Fibroblast of skin of left quadriceps (primary cell): ENCODE data around the gene C2CD4C.
"Not testable (repeated sequence)": the region's sequence is repeated elsewhere in the genome, so short reads cannot be mapped to it uniquely, and the experiment has no call there.

Source experiments
- DNase-seq, 2 experiments: peaks; one replicate each; pipeline ENCODE4 v3.0.0-alpha.2; 2013; ENCODE audit warnings: low read depth in 2 of 2

Gene C2CD4C

DNA sequence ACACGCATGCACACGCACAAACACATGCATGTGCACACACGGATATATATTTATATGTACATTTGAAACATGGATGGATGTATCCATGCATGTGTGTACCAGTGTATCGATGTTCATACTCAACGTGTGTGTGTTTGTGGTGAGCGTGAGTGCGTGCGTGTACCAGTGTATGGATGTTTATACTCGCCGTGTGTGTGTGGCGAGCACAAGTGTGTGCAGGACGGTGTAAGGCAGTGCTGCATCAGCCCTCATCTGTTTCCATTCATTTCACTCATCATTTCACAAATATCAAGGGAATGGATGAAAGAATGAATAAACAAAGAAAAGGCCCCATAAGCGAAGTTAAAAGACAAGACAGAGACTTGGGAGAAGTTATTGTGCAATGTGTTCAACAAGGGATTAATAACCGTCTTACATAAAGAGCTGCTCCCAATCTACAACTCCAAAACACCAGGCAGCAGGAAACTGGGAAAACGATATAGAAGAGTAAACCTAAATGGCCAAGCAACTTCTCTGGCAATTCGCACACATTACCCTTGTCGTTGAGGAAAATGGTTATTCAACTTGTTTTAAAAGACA, 42.7 kb downstream of the C2CD4C start:
- DNase-seq: no peak

DNA sequence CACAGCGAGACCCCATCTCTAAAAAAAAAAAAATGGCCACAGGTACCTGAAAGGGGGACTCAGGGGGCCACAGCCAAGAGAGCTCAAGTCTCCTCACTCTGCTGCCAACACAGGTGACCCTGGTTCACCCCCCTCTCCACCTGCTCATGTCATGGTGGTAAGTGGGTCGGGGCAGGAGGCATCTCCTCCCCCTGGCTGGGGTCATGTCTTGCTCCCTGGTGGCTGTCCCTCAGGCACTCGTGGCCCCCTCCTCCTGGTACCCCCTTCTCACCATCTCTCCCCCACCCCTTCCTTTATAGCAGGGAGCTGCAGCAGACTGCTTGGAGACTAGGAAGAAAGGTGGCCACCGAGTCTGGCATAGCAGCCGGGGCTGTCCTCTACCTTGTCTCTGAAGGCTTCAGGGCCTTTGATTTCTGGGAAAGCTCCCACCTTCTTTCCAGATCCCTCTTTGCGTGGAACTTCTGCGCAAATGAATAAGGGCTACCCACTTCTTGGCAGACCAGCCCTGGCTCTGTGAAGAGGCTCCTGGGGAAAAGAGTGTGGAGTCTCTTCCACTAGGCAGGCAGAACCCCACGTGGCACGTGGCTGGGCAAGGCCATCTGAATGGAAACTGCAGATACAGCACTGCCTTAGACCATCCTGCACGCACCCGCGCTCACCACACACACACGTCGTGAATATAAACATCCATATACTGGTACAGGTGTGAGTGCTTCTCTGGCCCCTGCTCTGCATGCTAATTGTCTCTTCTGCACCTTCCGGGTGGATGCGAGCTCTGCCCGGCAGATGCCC, 44.3 kb downstream of the C2CD4C start:
- DNase-seq: no peak

DNA sequence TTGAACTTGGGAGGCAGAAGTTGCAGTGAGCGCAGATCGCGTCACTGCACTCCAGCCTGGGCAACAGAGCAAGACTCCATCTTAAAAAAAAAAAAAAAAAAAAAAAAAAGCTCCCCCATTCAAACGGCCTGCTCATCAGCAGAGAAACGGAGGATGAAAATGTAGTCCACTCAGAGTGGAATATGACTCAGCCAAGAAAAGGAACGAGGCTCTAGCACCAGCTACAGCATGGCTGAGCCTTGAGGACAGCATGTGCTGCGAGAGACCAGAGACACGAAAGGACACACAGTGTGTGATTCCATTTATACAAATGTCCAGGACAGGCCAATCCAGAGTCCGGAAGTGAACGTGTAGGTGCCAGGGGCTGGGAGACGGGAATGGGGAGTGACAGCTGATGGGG, 46.3 kb downstream of the C2CD4C start:
- DNase-seq: no peak

DNA sequence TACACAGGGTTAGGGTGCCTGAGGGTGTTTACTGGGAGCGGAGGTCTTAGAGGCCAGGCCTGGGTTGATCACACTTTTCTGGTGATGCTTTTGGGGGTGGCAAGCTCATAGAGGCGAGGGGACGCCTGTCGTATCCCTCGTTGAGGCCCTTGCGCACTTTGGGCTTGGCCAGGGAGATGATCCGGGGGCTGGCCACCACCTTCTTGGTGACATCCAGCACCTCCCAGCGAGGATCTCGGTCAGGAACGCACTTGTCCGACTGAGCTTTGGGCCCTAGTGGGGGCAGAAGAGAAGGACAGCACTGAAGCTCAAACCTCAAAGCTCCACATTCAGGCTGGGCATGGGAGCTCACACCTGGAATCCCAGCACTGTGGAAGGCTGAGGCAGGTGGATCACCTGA, 46.8 kb downstream of the C2CD4C start:
- DNase-seq: no peak

DNA sequence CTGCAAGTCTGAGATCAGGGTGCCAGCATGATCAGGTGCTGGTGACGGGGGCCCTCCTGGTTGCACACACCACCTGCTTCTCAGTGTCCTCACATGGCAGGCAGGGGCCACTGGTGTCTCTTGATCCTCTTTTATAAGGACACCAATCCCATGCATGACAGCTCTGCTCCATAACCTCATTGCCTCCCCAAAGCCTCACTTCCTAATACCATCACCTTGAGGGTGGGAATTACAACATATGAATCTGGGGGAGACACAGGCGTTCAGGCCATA, 49.4 kb downstream of the C2CD4C start:
- DNase-seq: no peak

DNA sequence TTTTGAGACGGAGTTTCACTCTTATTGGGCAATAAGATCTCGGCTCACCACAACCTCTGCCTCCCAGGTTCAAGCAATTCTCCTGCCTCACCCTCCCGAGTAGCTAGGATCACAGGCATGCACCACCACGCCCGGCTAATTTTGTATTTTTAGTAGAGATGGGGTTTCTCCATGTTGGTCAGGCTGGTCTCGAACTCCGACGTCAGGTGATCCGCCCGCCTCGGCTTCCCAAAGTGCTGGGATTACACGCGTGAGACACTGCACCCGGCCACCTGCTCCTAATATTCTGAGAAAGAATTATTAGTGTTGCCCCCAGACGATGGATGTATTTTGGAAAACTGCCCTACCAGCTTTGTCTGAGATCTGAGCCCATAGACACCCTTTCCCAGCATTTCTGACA, 53.4 kb downstream of the C2CD4C start:
- DNase-seq: not testable (repeated sequence)
